GM18502 (cell line): ENCODE data around the gene CD1E.
A peak's percentile ranks its signal among the peaks of the same experiment; 100 is the strongest.
"Not testable (repeated sequence)": the region's sequence is repeated elsewhere in the genome, so short reads cannot be mapped to it uniquely, and the experiment has no call there.

Experiments
- ATAC-seq: cut with Tn5 transposase; IDR thresholded peaks from one replicate; pipeline ENCODE4 v1.9.1; 2021; ENCODE audit warnings: mild to moderate bottlenecking; ENCODE audit not compliant: unreplicated experiment, poor library complexity

Gene CD1E

GRCh38 chr1:158357441-158357840 lies 3.7 kb downstream of the CD1E start:
- ATAC-seq: no peak

- no peak for ATAC-seq
Observed at GRCh38 chr1:158362482-158362881, 8.8 kb downstream of the CD1E start.

- no peak for ATAC-seq
Observed at GRCh38 chr1:158362941-158363340, 9.2 kb downstream of the CD1E start.

GRCh38 chr1:158366783-158367182 lies 13.1 kb downstream of the CD1E start:
- no peak for ATAC-seq

GRCh38 chr1:158371188-158371953 lies 17.7 kb downstream of the CD1E start:
- ATAC-seq: peak; percentile 96

- not testable (repeated sequence) for ATAC-seq
Observed at GRCh38 chr1:158374101-158374500, 20.4 kb downstream of the CD1E start.

GRCh38 chr1:158374860-158375259 lies 21.2 kb downstream of the CD1E start:
- ATAC-seq: no peak

GRCh38 chr1:158390331-158390730 lies 36.6 kb downstream of the CD1E start:
- ATAC-seq: no peak

- no peak for ATAC-seq
Observed at GRCh38 chr1:158391099-158391498, 37.4 kb downstream of the CD1E start.

GRCh38 chr1:158393476-158393875 lies 39.8 kb downstream of the CD1E start:
- ATAC-seq: no peak

- ATAC-seq: no peak
Observed at GRCh38 chr1:158396646-158397045, 43.0 kb downstream of the CD1E start.

GRCh38 chr1:158398818-158399514 lies 45.3 kb downstream of the CD1E start, which contains the start of gene OR10T2:
OR10T2 (minus strand) TSS chr1:158399466; CDS start chr1:158399466, 0 bp downstream.
- ATAC-seq: no peak

- no peak for ATAC-seq
Observed at GRCh38 chr1:158400871-158401270, 47.2 kb downstream of the CD1E start.

- ATAC-seq: no peak
Observed at GRCh38 chr1:158407092-158407491, 53.4 kb downstream of the CD1E start.
